Measurements from ENCODE around the gene GOLGA2. TPM values are rescaled to one million over a fixed set of nuclear protein-coding genes. Genes with fewer than 3 reads are reported as not detected.
A peak's percentile ranks its signal among the peaks of the same experiment; 100 is the strongest.

The GOLGA2 gene, protein sequence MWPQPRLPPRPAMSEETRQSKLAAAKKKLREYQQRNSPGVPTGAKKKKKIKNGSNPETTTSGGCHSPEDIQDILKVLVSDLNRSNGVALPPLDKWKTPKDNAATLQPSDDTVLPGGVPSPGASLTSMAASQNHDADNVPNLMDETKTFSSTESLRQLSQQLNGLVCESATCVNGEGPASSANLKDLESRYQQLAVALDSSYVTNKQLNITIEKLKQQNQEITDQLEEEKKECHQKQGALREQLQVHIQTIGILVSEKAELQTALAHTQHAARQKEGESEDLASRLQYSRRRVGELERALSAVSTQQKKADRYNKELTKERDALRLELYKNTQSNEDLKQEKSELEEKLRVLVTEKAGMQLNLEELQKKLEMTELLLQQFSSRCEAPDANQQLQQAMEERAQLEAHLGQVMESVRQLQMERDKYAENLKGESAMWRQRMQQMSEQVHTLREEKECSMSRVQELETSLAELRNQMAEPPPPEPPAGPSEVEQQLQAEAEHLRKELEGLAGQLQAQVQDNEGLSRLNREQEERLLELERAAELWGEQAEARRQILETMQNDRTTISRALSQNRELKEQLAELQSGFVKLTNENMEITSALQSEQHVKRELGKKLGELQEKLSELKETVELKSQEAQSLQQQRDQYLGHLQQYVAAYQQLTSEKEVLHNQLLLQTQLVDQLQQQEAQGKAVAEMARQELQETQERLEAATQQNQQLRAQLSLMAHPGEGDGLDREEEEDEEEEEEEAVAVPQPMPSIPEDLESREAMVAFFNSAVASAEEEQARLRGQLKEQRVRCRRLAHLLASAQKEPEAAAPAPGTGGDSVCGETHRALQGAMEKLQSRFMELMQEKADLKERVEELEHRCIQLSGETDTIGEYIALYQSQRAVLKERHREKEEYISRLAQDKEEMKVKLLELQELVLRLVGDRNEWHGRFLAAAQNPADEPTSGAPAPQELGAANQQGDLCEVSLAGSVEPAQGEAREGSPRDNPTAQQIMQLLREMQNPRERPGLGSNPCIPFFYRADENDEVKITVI
- 125 TPM for total RNA-seq

DNA sequence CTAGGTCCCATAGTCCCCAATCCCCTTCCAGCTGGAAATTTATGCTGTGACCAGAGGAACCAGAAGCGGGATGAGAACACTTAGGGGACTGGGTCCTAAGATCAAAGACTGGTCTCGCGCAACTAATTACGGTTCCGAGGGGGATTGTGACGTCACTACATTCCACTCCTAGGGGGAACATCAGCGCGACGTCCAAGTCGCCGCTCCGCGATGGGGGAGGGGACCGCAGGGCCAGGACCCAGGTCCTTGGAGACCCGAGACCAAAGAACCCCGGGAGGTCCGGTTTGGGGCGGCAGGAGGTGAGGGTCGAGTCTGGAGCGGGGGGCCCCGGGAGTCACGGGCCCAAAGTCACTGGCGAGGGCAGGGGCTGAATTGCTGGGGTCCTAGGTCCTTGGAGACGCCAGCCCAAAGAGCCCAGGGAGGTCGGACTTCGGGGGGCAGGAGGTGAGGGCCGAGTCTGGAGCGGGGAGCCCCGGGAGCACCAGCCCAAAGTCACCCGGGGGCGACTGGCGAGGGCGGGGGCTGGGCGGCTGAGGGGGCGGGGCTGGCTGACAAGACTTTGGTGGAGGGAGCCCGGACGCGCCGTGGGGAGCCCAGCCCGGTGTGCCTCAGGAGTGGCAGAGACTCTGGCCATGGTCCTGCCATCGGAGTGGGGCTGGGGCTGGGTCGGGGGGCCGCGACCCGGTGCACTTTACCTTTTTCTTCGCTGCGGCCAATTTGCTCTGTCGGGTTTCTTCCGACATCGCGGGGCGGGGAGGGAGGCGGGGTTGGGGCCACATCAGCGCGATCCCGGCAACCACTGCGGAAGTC, at the start of gene GOLGA2:
Gene GOLGA2 (minus strand): TSS at position 810 of the 810 bp plus-strand sequence. CDS start 31 bp downstream, at position 779.
- peak; percentile 62 for DNase-seq (ENCODE audit: low spot score)

DNA sequence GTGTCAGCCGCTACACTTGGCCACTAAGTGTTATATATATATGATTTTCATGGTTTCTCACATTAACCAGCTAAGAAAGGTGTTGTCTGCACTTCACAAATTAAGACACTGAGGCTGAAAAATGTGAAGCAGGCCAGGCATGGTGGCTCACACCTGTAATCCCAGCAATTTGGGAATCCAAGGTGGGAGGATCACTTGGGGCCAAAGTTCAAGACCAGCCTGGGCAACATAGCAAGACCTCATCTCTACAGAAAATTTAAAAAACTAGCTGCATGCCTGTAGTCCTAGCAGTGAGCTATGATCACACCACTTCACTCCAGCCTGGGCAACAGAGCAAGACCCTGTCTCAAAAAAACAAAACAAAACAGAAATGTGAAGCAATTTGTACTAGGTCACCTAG, 48.6 kb upstream of the GOLGA2 start:
- DNase-seq (ENCODE audit: low spot score), result no peak

DNA sequence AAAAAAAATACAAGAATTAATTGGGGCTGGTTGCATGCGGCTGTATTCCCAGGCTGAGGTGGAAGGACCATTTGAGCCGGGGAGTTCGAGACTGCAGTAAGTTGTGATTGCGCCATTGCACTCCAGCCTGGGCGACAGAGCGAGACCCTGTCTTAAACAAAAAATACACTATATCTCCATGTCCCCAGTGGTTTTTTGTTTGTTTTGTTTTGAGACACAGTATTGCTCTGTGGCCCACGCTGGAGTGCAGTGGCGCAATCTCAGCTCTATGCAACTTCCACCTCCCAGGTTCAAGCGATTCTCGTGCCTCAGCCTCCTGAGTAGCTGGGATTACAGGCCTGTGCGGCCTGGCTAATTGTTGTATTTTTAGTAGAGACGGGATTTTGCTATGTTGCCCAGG, 48.0 kb upstream of the GOLGA2 start:
- no peak for DNase-seq (ENCODE audit: low spot score)

DNA sequence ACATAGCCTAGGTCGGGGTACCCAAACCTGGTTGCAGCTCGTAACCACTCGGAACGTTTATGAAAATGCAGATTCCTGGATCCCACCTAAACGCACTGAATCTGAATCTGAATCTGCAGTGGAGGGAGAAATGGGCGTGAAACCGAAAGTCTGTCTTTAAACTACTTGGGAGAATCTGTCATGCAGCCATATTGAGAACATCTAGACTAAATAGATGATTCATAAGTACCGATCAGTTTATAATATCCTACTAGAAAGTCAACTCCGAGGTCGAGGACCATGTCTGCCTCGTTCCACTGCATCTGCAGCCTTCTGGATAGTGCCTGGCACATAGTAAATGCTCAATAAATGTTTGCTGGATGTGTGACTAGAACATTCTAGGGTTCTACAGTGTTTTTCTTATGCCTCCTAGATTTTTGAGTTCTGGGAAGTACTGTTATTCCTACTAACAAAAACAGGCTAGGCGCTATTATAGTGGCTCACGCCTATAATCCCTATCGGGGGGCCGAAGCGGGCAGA, 47.5 kb upstream of the GOLGA2 start:
- DNase-seq (ENCODE audit: low spot score), result no peak

DNA sequence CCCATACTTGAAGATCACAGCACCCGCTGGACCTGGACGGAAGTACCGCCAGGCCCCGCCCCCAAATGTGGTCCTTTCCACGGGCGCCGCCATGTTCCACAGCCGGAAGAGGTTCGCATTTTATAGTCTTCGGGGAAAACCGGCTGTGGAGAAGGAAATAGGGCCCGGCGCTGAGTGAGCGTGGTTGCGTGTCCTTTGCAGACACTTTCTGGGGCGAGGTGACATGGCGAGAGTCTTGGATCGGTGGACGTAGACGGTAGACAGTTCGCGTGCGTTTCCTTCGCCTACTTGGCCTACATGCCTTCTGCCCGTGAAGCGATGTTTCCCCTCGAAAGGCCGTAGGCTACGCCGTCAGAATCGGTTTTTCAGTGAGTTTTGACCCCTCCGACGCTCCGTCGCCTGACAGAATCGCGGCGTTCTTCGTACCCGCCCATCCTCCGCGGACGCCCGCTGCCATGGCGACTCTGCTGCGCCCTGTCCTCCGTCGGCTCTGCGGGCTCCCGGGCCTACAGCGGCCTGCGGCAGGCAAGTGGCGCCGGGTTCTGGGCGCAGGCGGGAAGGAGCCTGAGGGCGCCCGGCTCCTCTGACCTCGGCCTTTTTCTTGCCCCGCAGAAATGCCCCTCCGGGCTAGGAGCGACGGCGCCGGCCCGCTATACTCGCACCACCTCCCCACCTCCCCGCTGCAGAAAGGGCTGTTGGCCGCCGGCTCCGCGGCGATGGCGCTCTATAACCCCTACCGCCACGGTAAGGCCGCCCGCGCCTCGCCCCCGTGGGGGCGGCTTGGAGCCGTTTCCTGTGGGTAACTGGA, 46.8 kb upstream of the GOLGA2 start, which contains the start of the genes COQ4 and TRUB2:
Gene COQ4 (plus strand): TSS at position 436 of the 808 bp plus-strand sequence. CDS start 20 bp downstream, at position 456.
Gene TRUB2 (minus strand): TSS at position 44 of the 808 bp plus-strand sequence. CDS start 39 bp downstream, at position 5.
- peak; percentile 94 for DNase-seq (ENCODE audit: low spot score)

DNA sequence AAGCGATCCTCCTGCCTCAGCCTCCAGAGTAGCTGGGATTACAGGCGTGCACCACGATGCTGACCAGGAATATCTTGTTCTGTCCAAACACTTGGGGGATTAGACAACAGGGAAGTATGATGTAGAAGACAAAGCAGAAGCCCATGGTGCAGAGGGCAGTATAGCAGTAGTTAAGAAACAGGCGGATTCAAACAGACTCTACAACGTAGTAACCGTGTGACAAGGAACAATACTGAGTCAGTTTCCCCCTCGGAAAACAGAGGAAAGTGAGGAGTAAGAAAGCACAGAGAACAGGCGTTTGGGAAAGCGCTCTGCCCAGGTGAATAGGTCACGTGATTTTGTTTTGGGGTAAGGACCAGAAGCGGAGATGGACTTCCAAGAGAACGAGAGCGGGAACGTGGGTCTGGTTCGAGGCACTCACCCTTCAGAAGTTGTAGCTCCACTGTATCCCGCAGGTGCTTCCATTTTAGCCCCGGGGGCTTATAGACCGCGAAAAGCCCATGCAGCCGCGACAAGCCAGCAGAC, 46.1 kb upstream of the GOLGA2 start:
- no peak for DNase-seq (ENCODE audit: low spot score)

DNA sequence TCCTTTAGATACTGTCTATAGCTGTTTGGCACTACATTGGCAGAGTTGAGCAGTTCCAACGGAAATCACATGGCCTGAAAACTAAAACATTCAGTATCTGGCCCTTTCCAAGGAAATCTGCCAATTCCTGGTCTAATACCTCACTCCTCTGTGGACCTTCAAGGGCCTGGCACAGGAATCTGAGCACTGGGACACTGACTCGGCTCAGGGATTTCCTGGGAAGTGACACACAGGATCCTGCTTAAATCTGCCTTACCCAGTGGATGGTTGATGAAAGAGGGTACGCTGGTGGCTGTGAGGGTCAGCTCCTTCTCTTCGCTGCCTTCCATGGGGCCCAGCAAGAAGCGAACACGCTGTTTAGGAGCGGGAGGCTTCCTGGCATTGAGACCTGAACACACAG, 45.5 kb upstream of the GOLGA2 start:
- no peak for DNase-seq (ENCODE audit: low spot score)

DNA sequence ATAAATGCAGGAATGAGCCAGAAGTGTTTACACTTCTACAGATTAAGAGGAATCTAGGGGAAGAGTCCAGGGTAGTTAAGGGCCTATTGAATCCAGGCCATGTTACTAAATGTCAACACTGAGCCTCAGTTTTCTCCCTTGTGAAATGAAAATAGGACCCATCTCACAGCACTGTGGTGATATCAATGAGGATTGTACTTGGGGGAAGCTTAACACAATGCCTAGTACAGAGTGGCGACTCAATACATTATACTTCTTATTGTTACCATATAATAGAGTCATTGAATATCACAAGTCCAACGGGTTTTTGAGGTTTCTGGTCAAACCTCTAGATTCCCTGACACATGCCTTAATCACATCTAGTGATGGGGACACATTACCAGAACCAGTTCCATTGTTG, 41.8 kb upstream of the GOLGA2 start:
- no peak for DNase-seq (ENCODE audit: low spot score)

DNA sequence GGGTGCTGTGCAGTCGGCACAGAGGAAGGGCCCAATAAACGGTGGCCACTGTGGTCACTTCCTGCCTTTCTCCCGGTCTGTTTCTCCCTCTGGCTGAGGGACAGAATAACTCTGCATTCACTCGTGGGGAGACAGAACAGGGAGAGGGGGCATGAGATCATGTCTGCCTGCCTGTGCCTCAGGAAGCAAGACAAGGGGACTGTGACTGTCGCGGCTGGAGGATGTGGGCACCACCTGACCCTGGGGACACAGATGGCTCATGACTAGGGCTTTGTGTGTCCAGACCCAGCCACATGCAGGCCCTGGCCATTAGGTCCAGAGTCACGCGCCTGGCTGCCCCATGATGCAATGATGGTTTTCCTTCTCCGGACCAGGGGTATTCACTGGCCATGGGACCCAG, 40.6 kb upstream of the GOLGA2 start:
- no peak for DNase-seq (ENCODE audit: low spot score)

DNA sequence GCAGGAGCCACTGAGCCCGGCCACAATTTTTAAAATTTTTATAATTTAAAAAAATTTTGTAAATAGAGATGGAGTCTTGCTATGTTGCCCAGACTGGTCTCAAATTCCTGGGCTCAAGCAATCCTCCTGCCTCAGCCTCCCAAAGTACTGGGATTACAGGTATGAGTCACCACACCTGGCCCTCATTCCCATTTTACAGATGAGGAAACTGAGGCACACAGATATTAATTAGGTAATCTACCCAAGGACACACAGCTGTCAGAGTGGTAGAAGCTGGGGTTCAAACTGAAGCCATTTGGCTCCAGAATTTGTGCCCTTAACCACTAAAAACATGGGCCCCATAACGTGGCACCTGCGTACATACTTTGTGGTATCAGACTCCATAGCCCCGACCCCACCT, 38.9 kb upstream of the GOLGA2 start:
- no peak for DNase-seq (ENCODE audit: low spot score)

DNA sequence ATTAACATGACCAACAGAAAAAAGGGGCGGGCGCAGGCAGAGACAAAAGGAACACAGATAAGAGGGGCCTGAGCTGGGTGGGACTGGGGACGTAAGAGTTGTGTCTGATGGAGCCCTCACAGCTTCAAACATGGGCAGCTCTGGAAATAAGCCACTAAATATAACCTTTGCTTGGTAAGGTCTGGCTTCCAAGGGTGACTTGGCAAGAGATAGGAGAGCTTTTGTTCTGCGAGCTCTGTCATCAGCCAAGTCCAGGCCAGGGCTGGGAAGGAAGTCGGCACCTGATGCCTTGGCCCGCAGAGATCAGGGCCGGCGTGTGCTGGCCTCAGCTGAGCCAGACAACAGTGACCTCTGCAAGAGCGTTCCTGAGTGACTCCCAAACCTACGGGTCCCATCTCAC, 34.7 kb upstream of the GOLGA2 start:
- no peak for DNase-seq (ENCODE audit: low spot score)

DNA sequence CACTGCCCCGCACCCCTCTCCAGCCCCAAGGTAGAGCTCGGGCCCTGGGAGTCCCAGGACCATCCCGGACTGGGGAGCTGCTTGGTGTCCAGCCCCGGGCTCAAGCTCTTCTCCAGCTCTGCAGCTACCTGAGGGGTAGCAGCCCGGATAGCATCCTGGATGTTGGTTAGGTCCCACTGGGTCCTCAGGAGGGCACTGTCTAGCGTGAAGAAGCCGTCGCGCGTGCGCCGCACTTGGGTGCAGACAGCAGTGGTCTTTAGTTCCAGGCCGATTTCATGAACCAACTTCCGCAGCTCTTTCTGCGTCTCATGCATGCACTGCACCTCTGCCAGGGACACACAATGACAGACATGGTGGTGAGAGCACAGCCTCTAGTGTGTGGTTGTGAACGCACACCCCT, 33.7 kb upstream of the GOLGA2 start:
- DNase-seq (ENCODE audit: low spot score), result no peak

DNA sequence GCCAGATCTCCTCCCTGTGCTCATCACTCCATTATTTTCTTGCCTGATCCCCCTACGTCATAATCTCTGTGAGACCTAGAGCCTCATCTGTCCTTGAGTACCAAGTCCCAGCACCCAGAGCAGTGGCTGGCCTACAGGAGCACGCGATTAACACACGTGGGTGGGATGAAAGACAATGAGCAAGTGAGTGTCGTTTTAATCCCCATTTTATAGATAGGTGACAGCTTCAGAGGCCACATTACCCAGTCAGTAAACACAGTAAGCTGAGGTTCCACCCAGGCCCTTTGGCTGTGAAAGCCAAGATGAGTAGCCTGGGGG, 29.1 kb upstream of the GOLGA2 start:
- DNase-seq (ENCODE audit: low spot score), result no peak

DNA sequence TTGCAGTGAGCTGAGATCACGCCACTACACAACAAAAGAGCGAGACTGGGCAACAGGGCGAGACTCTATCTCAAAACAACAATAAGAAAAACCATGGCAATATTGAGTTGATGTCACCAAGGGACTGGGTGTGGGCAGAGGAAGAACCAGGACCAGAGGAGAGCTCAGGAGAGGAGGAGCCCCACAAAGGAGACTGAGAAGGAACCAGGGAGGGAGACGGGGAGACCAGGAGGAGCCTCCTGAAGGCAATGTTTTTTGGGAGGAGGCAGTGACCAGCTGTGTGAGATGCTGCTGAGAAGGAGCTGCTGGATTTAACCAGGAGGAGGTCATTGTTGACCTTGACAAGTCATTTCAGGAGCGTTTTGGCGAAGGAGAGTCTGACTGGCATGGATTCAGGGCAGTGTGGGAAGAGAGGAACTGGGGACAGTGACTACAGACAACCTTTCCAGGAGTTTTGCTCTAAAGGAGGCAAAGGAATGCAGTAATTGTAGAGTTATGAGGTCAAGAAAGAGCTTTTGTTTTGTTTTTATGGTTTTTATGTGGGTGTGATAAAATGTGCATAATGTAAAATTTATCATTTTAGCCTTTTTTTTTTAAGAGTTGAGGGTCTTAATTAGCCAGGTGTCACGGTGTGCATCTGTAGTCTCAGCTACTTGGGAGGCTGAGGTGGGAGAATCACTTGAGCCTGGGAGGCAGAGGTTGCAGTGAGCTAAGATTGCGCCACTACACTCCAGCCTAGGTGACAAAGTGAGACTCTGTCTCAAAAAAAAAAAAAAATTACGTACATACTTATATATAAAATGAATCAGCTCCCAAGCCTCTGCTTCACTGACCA, 28.5 kb upstream of the GOLGA2 start:
- DNase-seq (ENCODE audit: low spot score), result no peak

DNA sequence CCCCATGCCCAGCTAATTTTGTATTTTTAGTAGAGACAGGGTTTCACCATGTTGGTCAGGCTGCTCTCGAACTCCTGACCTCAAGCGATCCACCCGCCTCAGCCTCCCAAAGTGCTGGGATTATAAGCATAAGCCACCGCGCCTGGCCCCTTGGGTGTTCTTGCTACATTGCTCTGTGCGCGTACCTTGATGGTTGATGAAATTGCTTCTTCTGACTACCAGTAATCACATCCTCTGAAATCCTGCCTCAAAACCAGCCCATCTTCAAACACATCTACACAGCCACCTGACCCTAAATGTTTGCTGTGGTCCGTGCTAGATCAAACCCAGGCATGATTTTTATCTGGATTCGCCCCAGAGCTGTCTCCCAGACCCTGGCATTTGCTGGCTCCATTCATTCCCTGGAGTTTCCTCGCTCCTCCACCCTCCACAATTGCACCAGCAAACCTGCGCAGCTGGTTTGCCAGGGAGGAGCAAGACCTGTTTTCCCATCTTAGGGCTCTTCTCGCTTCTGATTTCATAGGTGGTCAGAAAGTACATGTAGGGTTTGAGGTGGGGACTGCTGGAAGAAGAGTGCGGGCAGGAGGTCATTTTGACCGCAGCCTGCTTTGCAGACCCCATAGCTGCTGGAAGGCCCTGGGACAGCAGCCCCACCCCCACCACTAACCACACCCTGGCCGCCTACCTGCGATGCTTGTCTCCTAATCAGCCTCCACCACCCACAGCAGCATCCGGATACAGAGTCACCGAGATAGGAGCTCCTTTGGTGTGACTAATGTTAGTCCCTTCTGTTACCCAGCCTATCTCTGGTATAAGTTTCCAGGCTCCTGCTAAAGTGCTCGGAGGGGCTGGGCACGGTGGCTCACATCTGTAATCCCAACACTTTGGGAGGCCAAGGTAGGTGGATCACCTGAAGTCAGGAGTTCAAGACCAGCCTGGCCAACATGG, 23.0 kb upstream of the GOLGA2 start:
- DNase-seq (ENCODE audit: low spot score), result no peak

DNA sequence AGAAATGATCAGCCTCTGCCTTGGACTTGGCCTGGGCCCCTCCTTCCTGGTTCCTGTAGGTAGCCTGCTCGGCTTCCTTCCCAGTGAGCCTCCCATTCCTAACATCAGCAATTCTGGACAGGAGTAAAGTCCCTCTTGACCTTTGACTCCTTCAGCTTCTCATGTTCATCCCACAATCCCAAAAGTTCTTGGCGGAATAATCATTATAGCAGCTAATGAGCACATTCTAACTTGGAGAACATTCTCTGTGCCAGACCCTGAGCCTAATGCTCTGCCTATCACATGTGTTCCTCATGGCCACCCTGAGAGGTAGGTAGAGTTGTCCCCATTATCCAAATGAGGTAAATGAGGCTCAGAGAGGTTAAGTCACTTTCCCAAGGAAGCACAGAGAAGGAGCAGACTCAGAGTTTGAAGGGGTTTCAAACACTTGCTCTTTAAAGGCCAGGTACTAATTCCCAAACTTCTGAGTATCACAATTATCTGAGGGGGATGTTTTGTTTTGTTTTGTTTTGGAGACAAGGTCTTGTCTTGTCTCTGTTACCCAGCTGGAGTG, 21.5 kb upstream of the GOLGA2 start:
- no peak for DNase-seq (ENCODE audit: low spot score)

DNA sequence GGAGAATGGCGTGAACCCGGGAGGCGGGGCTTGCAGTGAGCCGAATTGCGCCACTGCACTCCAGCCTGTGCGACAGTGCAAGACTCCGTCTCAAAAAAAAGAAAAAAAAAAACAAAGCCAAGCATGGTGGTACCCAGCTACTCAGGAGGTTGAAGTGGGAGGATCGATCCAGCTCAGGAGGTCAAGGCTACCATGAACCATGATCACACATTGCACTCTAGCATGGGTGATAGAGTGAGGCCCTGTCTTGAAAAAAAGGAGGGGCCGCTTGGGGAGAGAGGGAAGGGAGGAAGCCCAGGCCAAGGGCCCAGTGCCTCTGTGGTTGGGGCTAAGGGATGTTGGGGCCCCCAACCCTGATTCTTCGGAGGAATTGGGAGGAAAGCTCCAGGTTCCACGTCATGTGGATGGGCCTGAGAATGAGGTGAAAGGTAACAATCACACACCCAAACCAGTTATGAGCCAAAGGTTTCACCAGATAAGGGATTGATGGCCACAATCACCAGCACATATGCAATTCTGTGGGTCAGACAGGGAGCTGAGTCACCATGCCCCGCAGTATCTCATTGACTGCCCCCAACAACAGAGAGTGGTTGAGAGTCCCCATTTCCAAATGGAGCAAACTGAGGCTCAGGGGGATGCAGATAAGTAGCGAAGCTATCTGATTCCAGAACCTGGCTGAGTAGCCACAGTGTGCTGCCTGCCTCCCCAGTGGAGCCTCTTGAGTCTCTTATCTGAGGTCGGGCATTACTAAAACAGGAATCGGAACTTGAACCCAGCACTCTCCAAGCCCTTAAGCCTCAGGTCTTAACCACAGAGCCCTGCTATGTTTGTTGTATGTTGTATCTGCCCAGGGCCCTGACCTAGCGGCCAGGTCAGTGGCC, 20.8 kb upstream of the GOLGA2 start:
- no peak for DNase-seq (ENCODE audit: low spot score)

Measured in ureter (tissue), 1 donor.